Measurements from ENCODE around the gene SLC6A9. TPM values are rescaled to one million over a fixed set of nuclear protein-coding genes. Genes with fewer than 3 reads are reported as not detected.

Gene SLC6A9
- total and polyA plus RNA-seq, 2 experiments from 2014 or later: 14.4 to 20.0 TPM

DNA sequence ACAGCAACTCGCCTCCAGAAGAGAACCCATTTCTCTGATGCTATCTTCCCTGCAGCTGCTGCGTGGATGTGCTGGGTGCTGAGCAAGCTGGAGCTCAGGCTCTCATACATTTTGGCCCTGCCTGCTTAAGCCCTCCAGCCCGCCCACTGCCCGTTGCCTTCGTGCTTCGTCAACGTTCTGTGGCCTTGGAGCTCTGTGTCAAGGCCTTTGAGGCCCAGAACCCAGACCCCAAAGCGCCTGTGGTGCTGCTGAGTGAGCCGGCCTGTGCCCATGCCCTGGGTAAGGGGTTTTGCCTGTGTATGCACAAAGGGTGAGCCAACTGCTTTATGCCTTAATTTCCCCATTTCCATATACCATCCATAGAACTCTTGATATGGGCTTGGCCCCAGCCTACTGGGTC, 60.4 kb downstream of the SLC6A9 start:
- Histone ChIP-seq H3K4me3 (peak overlapping the region; percentile 100; the same call in 1 of the 2 replicates), H3K27me3 (ENCODE audit: insufficient read depth) (no peaks in the 10 kb centered on the region), H3K4me2 (peak overlapping the region; percentile 98)

More for the DNA sequence above, 60.4 kb downstream of the SLC6A9 start:
- Mint-ChIP-seq H3K27me3 (ENCODE audit: insufficient read depth, low read depth, poor library complexity) (peaks cover 15% of the 10 kb centered on the region), H3K4me1 (peaks cover 20% of the 10 kb centered on the region), H3K27ac (no peak overlapping the region), H3K36me3 (ENCODE audit: low read depth) (peaks cover 41% of the 10 kb centered on the region), H3K9me3 (no peaks in the 10 kb centered on the region), H3K4me3 (peak overlapping the region; percentile 99)
- no peak for DNase-seq (ENCODE audit: low spot score)
- Histone ChIP-seq H3K36me3 (ENCODE audit: insufficient read depth) (no peaks in the 10 kb centered on the region), H3K79me2 (replicated peaks; ENCODE audit: insufficient read depth) (peaks cover 16% of the 10 kb centered on the region), H3F3A (replicated peaks; ENCODE audit: low read depth) (peaks cover 7% of the 10 kb centered on the region; the same call in 1 of the 2 replicates), H2AFZ (no peak overlapping the region), H3K27ac (ENCODE audit: low read depth) (no peak overlapping the region), H3K4me1 (ENCODE audit: insufficient read depth) (peaks cover 22% of the 10 kb centered on the region), H4K20me1 (replicated peaks; ENCODE audit: insufficient read depth) (peaks cover 9% of the 10 kb centered on the region), H3K9me2 (ENCODE audit: insufficient read depth) (no peaks in the 10 kb centered on the region)
- no peak for ATAC-seq
- no peak for TF ChIP-seq ZNF114 (CRISPR knock-in tag; IDR thresholded peaks at IDR 0.05)
- TF ChIP-seq EZH2 (IDR thresholded peaks at IDR 0.05; ENCODE audit: low read depth, unreplicated experiment): no peak
- no peak for TF ChIP-seq STAT1 (IDR thresholded peaks at IDR 0.05; ENCODE audit: unreplicated experiment)
- TF ChIP-seq, protein P1, sequence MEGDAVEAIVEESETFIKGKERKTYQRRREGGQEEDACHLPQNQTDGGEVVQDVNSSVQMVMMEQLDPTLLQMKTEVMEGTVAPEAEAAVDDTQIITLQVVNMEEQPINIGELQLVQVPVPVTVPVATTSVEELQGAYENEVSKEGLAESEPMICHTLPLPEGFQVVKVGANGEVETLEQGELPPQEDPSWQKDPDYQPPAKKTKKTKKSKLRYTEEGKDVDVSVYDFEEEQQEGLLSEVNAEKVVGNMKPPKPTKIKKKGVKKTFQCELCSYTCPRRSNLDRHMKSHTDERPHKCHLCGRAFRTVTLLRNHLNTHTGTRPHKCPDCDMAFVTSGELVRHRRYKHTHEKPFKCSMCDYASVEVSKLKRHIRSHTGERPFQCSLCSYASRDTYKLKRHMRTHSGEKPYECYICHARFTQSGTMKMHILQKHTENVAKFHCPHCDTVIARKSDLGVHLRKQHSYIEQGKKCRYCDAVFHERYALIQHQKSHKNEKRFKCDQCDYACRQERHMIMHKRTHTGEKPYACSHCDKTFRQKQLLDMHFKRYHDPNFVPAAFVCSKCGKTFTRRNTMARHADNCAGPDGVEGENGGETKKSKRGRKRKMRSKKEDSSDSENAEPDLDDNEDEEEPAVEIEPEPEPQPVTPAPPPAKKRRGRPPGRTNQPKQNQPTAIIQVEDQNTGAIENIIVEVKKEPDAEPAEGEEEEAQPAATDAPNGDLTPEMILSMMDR (conservative IDR thresholded peaks at IDR 0.05; ENCODE audit: low read depth in 2 of 2): no peak
- TF ChIP-seq, protein P2, sequence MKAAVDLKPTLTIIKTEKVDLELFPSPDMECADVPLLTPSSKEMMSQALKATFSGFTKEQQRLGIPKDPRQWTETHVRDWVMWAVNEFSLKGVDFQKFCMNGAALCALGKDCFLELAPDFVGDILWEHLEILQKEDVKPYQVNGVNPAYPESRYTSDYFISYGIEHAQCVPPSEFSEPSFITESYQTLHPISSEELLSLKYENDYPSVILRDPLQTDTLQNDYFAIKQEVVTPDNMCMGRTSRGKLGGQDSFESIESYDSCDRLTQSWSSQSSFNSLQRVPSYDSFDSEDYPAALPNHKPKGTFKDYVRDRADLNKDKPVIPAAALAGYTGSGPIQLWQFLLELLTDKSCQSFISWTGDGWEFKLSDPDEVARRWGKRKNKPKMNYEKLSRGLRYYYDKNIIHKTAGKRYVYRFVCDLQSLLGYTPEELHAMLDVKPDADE (IDR thresholded peaks at IDR 0.05): no peak
- TF ChIP-seq, protein P3, sequence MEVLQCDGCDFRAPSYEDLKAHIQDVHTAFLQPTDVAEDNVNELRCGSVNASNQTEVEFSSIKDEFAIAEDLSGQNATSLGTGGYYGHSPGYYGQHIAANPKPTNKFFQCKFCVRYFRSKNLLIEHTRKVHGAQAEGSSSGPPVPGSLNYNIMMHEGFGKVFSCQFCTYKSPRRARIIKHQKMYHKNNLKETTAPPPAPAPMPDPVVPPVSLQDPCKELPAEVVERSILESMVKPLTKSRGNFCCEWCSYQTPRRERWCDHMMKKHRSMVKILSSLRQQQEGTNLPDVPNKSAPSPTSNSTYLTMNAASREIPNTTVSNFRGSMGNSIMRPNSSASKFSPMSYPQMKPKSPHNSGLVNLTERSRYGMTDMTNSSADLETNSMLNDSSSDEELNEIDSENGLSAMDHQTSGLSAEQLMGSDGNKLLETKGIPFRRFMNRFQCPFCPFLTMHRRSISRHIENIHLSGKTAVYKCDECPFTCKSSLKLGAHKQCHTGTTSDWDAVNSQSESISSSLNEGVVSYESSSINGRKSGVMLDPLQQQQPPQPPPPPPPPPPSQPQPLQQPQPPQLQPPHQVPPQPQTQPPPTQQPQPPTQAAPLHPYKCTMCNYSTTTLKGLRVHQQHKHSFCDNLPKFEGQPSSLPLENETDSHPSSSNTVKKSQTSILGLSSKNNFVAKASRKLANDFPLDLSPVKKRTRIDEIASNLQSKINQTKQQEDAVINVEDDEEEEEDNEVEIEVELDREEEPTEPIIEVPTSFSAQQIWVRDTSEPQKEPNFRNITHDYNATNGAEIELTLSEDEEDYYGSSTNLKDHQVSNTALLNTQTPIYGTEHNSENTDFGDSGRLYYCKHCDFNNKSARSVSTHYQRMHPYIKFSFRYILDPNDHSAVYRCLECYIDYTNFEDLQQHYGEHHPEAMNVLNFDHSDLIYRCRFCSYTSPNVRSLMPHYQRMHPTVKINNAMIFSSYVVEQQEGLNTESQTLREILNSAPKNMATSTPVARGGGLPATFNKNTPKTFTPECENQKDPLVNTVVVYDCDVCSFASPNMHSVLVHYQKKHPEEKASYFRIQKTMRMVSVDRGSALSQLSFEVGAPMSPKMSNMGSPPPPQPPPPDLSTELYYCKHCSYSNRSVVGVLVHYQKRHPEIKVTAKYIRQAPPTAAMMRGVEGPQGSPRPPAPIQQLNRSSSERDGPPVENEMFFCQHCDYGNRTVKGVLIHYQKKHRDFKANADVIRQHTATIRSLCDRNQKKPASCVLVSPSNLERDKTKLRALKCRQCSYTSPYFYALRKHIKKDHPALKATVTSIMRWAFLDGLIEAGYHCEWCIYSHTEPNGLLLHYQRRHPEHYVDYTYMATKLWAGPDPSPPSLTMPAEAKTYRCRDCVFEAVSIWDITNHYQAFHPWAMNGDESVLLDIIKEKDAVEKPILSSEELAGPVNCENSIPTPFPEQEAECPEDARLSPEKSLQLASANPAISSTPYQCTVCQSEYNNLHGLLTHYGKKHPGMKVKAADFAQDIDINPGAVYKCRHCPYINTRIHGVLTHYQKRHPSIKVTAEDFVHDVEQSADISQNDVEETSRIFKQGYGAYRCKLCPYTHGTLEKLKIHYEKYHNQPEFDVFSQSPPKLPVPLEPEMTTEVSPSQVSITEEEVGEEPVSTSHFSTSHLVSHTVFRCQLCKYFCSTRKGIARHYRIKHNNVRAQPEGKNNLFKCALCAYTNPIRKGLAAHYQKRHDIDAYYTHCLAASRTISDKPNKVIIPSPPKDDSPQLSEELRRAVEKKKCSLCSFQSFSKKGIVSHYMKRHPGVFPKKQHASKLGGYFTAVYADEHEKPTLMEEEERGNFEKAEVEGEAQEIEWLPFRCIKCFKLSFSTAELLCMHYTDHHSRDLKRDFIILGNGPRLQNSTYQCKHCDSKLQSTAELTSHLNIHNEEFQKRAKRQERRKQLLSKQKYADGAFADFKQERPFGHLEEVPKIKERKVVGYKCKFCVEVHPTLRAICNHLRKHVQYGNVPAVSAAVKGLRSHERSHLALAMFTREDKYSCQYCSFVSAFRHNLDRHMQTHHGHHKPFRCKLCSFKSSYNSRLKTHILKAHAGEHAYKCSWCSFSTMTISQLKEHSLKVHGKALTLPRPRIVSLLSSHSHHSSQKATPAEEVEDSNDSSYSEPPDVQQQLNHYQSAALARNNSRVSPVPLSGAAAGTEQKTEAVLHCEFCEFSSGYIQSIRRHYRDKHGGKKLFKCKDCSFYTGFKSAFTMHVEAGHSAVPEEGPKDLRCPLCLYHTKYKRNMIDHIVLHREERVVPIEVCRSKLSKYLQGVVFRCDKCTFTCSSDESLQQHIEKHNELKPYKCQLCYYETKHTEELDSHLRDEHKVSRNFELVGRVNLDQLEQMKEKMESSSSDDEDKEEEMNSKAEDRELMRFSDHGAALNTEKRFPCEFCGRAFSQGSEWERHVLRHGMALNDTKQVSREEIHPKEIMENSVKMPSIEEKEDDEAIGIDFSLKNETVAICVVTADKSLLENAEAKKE (CRISPR knock-in tag; IDR thresholded peaks at IDR 0.05): no peak
- TF ChIP-seq JUNB (IDR thresholded peaks at IDR 0.05; ENCODE audit: unreplicated experiment): no peak
- no peak for TF ChIP-seq EZH2phosphoT487 (IDR thresholded peaks at IDR 0.05; ENCODE audit: unreplicated experiment)
- TF ChIP-seq NANOG (IDR thresholded peaks at IDR 0.05; ENCODE audit: borderline replicate concordance): no peak
- no peak for TF ChIP-seq ZNF331 (CRISPR knock-in tag; IDR thresholded peaks at IDR 0.05; ENCODE audit: low read depth)
- TF ChIP-seq, protein P4, sequence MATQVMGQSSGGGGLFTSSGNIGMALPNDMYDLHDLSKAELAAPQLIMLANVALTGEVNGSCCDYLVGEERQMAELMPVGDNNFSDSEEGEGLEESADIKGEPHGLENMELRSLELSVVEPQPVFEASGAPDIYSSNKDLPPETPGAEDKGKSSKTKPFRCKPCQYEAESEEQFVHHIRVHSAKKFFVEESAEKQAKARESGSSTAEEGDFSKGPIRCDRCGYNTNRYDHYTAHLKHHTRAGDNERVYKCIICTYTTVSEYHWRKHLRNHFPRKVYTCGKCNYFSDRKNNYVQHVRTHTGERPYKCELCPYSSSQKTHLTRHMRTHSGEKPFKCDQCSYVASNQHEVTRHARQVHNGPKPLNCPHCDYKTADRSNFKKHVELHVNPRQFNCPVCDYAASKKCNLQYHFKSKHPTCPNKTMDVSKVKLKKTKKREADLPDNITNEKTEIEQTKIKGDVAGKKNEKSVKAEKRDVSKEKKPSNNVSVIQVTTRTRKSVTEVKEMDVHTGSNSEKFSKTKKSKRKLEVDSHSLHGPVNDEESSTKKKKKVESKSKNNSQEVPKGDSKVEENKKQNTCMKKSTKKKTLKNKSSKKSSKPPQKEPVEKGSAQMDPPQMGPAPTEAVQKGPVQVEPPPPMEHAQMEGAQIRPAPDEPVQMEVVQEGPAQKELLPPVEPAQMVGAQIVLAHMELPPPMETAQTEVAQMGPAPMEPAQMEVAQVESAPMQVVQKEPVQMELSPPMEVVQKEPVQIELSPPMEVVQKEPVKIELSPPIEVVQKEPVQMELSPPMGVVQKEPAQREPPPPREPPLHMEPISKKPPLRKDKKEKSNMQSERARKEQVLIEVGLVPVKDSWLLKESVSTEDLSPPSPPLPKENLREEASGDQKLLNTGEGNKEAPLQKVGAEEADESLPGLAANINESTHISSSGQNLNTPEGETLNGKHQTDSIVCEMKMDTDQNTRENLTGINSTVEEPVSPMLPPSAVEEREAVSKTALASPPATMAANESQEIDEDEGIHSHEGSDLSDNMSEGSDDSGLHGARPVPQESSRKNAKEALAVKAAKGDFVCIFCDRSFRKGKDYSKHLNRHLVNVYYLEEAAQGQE (IDR thresholded peaks at IDR 0.05; ENCODE audit: unreplicated experiment): no peak
- TF ChIP-seq POLR2AphosphoS5 (IDR thresholded peaks at IDR 0.05; ENCODE audit: low read depth): no peak
- no peak for TF ChIP-seq CREB1 (CRISPR knock-in tag; IDR thresholded peaks at IDR 0.05; ENCODE audit: low read depth)

All from GM23338 (cell line).